Activated naive CD4-positive, alpha-beta T cell treated with anti-CD3 and anti-CD28 coated beads, Interleukin-2, amount 50 U/mL, for 24 hours (primary cell): ENCODE data around the gene WEE1.
"Not testable (repeated sequence)": the region's sequence is repeated elsewhere in the genome, so short reads cannot be mapped to it uniquely, and the experiment has no call there.

Experiments used
- H3K27ac Mint-ChIP-seq: one replicate; pipeline ENCODE4 v1.8.0; 2021; ENCODE audit warnings: mild to moderate bottlenecking, mixed read lengths
- H3K27me3 Mint-ChIP-seq: one replicate; pipeline ENCODE4 v1.8.0; 2021; ENCODE audit warnings: mixed read lengths
- H3K36me3 Mint-ChIP-seq: one replicate; pipeline ENCODE4 v1.8.0; 2021; ENCODE audit warnings: mixed read lengths
- H3K4me1 Mint-ChIP-seq: one replicate; pipeline ENCODE4 v1.8.0; 2021; ENCODE audit warnings: mixed read lengths
- H3K4me3 Mint-ChIP-seq: one replicate; pipeline ENCODE4 v1.8.0; 2021; ENCODE audit warnings: mild to moderate bottlenecking, mixed read lengths
- H3K9me3 Mint-ChIP-seq: one replicate; pipeline ENCODE4 v1.8.0; 2021; ENCODE audit warnings: mixed read lengths

WEE1 gene

GRCh38 chr11:9619971-9620370 lies 46.5 kb downstream of the WEE1 start:
- no peak overlapping the region for H3K27ac Mint-ChIP-seq
- peaks cover 6% of the 10 kb centered on the region for H3K4me1 Mint-ChIP-seq
- H3K9me3 Mint-ChIP-seq: no peaks in the 10 kb centered on the region
- H3K36me3 Mint-ChIP-seq: no peaks in the 10 kb centered on the region
- no peak overlapping the region for H3K4me3 Mint-ChIP-seq
- H3K27me3 Mint-ChIP-seq: no peaks in the 10 kb centered on the region

DNA sequence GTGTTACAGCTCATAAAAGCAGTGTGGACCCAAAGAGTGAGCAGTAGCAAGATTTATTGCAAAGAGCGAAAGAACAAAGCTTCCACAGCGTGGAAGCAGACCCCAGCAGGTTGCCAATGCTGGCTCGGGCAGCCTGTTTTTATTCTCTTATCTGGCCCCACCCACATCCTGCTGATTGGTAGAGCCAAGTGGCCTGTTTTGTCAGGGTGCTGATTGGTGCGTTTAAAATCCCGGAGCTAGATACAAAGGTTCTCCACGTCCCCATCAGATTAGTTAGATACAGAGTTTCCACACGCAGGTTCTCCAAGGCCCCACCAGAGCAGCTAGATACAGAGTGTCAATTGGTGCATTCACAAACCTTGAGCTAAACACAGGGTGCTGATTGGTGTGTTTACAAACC lies 48.9 kb downstream of the WEE1 start:
- H3K9me3 Mint-ChIP-seq, H3K4me1 Mint-ChIP-seq, H3K27me3 Mint-ChIP-seq, H3K4me3 Mint-ChIP-seq, H3K27ac Mint-ChIP-seq, H3K36me3 Mint-ChIP-seq: not testable (repeated sequence)

GRCh38 chr11:9623053-9623452 lies 49.6 kb downstream of the WEE1 start:
- not testable (repeated sequence) for H3K27ac Mint-ChIP-seq, H3K4me3 Mint-ChIP-seq, H3K9me3 Mint-ChIP-seq, H3K36me3 Mint-ChIP-seq, H3K27me3 Mint-ChIP-seq, H3K4me1 Mint-ChIP-seq

GRCh38 chr11:9624448-9624847 lies 51.0 kb downstream of the WEE1 start:
- peaks cover 1% of the 10 kb centered on the region for H3K27me3 Mint-ChIP-seq
- H3K9me3 Mint-ChIP-seq: no peaks in the 10 kb centered on the region
- no peaks in the 10 kb centered on the region for H3K36me3 Mint-ChIP-seq
- no peak overlapping the region for H3K27ac Mint-ChIP-seq
- H3K4me1 Mint-ChIP-seq: no peaks in the 10 kb centered on the region
- no peak overlapping the region for H3K4me3 Mint-ChIP-seq

GRCh38 chr11:9625162-9625561 lies 51.7 kb downstream of the WEE1 start:
- Mint-ChIP-seq H3K36me3 (no peaks in the 10 kb centered on the region), H3K4me3 (no peak overlapping the region), H3K9me3 (no peaks in the 10 kb centered on the region), H3K4me1 (no peaks in the 10 kb centered on the region), H3K27ac (no peak overlapping the region), H3K27me3 (peaks cover 1% of the 10 kb centered on the region)

- peaks cover 1% of the 10 kb centered on the region for H3K27me3 Mint-ChIP-seq
- H3K4me1 Mint-ChIP-seq: no peaks in the 10 kb centered on the region
- no peaks in the 10 kb centered on the region for H3K9me3 Mint-ChIP-seq
- no peak overlapping the region for H3K4me3 Mint-ChIP-seq
- H3K27ac Mint-ChIP-seq: no peak overlapping the region
- no peaks in the 10 kb centered on the region for H3K36me3 Mint-ChIP-seq
Observed at GRCh38 chr11:9625728-9626127, 52.3 kb downstream of the WEE1 start.

- no peaks in the 10 kb centered on the region for H3K36me3 Mint-ChIP-seq
- no peaks in the 10 kb centered on the region for H3K4me1 Mint-ChIP-seq
- H3K27ac Mint-ChIP-seq: no peak overlapping the region
- H3K4me3 Mint-ChIP-seq: no peak overlapping the region
- H3K9me3 Mint-ChIP-seq: no peaks in the 10 kb centered on the region
- H3K27me3 Mint-ChIP-seq: peaks cover 1% of the 10 kb centered on the region
Observed at GRCh38 chr11:9626496-9627394, 53.3 kb downstream of the WEE1 start.

GRCh38 chr11:9629064-9629463 lies 55.6 kb downstream of the WEE1 start:
- H3K9me3 Mint-ChIP-seq: no peaks in the 10 kb centered on the region
- no peak overlapping the region for H3K4me3 Mint-ChIP-seq
- H3K4me1 Mint-ChIP-seq: no peaks in the 10 kb centered on the region
- peaks cover 1% of the 10 kb centered on the region for H3K27me3 Mint-ChIP-seq
- no peak overlapping the region for H3K27ac Mint-ChIP-seq
- no peaks in the 10 kb centered on the region for H3K36me3 Mint-ChIP-seq

DNA sequence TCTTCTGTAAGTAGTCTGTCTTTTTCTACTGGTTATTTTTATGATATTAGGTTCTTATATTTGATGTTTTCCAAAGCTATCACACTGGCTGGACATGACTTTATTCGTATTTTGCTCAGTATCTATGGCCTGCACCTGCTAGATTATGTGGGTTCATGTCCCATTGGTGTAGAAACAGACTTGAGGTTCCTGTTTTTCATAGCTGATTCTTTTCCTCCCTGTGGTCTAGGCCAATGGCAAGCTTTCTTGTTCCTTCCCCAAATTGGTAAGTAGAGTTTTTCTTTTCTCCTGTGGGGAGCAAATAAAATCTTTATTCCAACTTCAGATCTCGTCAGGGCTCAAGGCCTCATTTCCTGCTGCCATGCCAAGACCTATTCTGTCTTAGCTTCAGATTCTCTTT lies 60.2 kb downstream of the WEE1 start:
- H3K4me1 Mint-ChIP-seq: no peaks in the 10 kb centered on the region
- H3K36me3 Mint-ChIP-seq: no peaks in the 10 kb centered on the region
- H3K4me3 Mint-ChIP-seq: no peak overlapping the region
- H3K27me3 Mint-ChIP-seq: no peaks in the 10 kb centered on the region
- H3K9me3 Mint-ChIP-seq: no peaks in the 10 kb centered on the region
- H3K27ac Mint-ChIP-seq: no peak overlapping the region

- H3K27ac Mint-ChIP-seq: no peak overlapping the region
- H3K36me3 Mint-ChIP-seq: no peaks in the 10 kb centered on the region
- H3K9me3 Mint-ChIP-seq: no peaks in the 10 kb centered on the region
Observed at GRCh38 chr11:9636691-9637090, 63.2 kb downstream of the WEE1 start.

DNA sequence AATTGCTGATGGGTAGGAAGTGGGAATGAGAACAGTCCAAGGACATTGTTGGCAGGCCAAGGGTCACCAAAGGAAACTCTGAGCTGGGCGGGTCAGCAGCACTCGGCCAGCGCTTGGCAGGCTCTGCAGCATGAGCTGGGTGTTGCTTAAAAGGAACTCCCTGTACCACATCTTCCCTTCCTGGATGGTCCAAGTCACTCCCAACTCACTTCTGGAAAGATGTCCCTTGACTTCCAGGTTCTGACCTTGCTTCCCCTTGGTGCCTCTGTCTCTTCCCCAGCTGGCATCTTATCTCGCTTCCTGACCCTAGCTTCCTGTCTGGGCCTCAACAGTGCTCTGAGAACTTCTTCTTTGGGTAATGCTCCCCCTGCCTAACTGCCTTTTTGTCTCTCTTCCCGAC lies 65.6 kb downstream of the WEE1 start:
- no peak overlapping the region for H3K4me3 Mint-ChIP-seq
- no peaks in the 10 kb centered on the region for H3K4me1 Mint-ChIP-seq
- no peak overlapping the region for H3K27ac Mint-ChIP-seq
- no peaks in the 10 kb centered on the region for H3K36me3 Mint-ChIP-seq
- no peaks in the 10 kb centered on the region for H3K9me3 Mint-ChIP-seq
- H3K27me3 Mint-ChIP-seq: no peaks in the 10 kb centered on the region

More at GRCh38 chr11:9636691-9637090, 63.2 kb downstream of the WEE1 start:
- Mint-ChIP-seq H3K27me3 (no peaks in the 10 kb centered on the region), H3K4me1 (no peaks in the 10 kb centered on the region), H3K4me3 (no peak overlapping the region)
